ENCODE data around the gene CBFA2T2.
A peak's percentile ranks its signal among the peaks of the same experiment; 100 is the strongest.
"Not testable (repeated sequence)": the region's sequence is repeated elsewhere in the genome, so short reads cannot be mapped to it uniquely, and the experiment has no call there.

CBFA2T2 gene

GRCh38 chr20:33680686-33681085, 190.8 kb downstream of the CBFA2T2 start:
- no peak for DNase-seq (ENCODE audit: low spot score)

- DNase-seq (ENCODE audit: low spot score): no peak
These were observed 191.4 kb downstream of the CBFA2T2 start for GRCh38 chr20:33681288-33681687.

GRCh38 chr20:33681728-33682353, 191.9 kb downstream of the CBFA2T2 start:
- no peak for DNase-seq (ENCODE audit: low spot score)

- DNase-seq (ENCODE audit: low spot score): no peak
These were observed 194.8 kb downstream of the CBFA2T2 start for GRCh38 chr20:33684533-33685327.

GRCh38 chr20:33685328-33686099, 195.6 kb downstream of the CBFA2T2 start:
- DNase-seq (ENCODE audit: low spot score): peak; percentile 92

GRCh38 chr20:33686100-33686983, 196.4 kb downstream of the CBFA2T2 start, which contains the start of gene E2F1:
E2F1 (minus strand) TSS chr20:33686385; CDS start chr20:33686264, 121 bp downstream.
- peak; percentile 100 for DNase-seq (ENCODE audit: low spot score)

- no peak for DNase-seq (ENCODE audit: low spot score)
These were observed 197.1 kb downstream of the CBFA2T2 start for GRCh38 chr20:33686984-33687366.

GRCh38 chr20:33687370-33687915, 197.5 kb downstream of the CBFA2T2 start:
- DNase-seq (ENCODE audit: low spot score): no peak

- DNase-seq (ENCODE audit: low spot score): no peak
These were observed 198.4 kb downstream of the CBFA2T2 start for GRCh38 chr20:33687993-33688937.

- no peak for DNase-seq (ENCODE audit: low spot score)
These were observed 199.1 kb downstream of the CBFA2T2 start for GRCh38 chr20:33688938-33689424.

- no peak for DNase-seq (ENCODE audit: low spot score)
These were observed 199.6 kb downstream of the CBFA2T2 start for GRCh38 chr20:33689493-33689892.

- no peak for DNase-seq (ENCODE audit: low spot score)
These were observed 200.1 kb downstream of the CBFA2T2 start for GRCh38 chr20:33689973-33690372.

- DNase-seq (ENCODE audit: low spot score): no peak
These were observed 203.4 kb downstream of the CBFA2T2 start for GRCh38 chr20:33693289-33693688.

- no peak for DNase-seq (ENCODE audit: low spot score)
These were observed 204.1 kb downstream of the CBFA2T2 start for GRCh38 chr20:33693741-33694638.

GRCh38 chr20:33694639-33695012, 204.7 kb downstream of the CBFA2T2 start:
- DNase-seq (ENCODE audit: low spot score): no peak

- DNase-seq (ENCODE audit: low spot score): no peak
These were observed 206.6 kb downstream of the CBFA2T2 start for GRCh38 chr20:33696448-33696847.

GRCh38 chr20:33697129-33697528, 207.2 kb downstream of the CBFA2T2 start:
- no peak for DNase-seq (ENCODE audit: low spot score)

- not testable (repeated sequence) for DNase-seq (ENCODE audit: low spot score)
These were observed 209.1 kb downstream of the CBFA2T2 start for GRCh38 chr20:33698966-33699365.

All from HuH-7.5 (cell line).